Spleen (tissue), 13 donors: ENCODE measurements around the gene COQ5. TPM values are rescaled to one million over a fixed set of nuclear protein-coding genes. Genes with fewer than 3 reads are reported as not detected.

Experiments
- DNase-seq: peaks from one replicate; pipeline ENCODE4 v3.0.0-alpha.2; 2020
- H3K27ac ChIP-seq, 8 donors: fragments of 200-600 bp; sonication (generic) in 7 of 8; 1 replicate in 4 of 8; 2 replicates in 4 of 8; pipeline versions ENCODE4 v1.5.0 to v1.8.0; 2016 to 2021; ENCODE audit warnings: inconsistent platforms in 4 of 8, mild to moderate bottlenecking in 4 of 8, moderate library complexity in 1 of 8
- H3K27me3 ChIP-seq, 7 donors: fragments of 200-600 bp; sonication (generic) in 6 of 7; replicated peaks in 1 of 7; 1 replicate in 4 of 7; 2 replicates in 3 of 7; pipeline versions ENCODE4 v1.5.0 to v1.8.0; 2016 to 2021; ENCODE audit warnings: inconsistent platforms in 3 of 7, mild to moderate bottlenecking in 1 of 7
- H3K36me3 ChIP-seq, 6 donors: fragments of 200-600 bp; sonication (generic) in 5 of 6; 1 replicate in 4 of 6; 2 replicates in 2 of 6; pipeline versions ENCODE4 v1.5.0 to v1.8.0; 2016 to 2021; ENCODE audit warnings: inconsistent platforms in 2 of 6
- H3K4me1 ChIP-seq, 6 donors: fragments of 200-600 bp; sonication (generic) in 5 of 6; 1 replicate in 3 of 6; 2 replicates in 3 of 6; pipeline versions ENCODE4 v1.5.0 to v1.8.0; 2016 to 2021; ENCODE audit warnings: inconsistent platforms in 3 of 6
- H3K4me3 ChIP-seq, 8 donors: fragments of 200-600 bp; sonication (generic) in 7 of 8; 1 replicate in 4 of 8; 2 replicates in 4 of 8; pipeline versions ENCODE4 v1.5.0 to v1.8.0; 2016 to 2021; ENCODE audit warnings: inconsistent platforms in 4 of 8, mild to moderate bottlenecking in 4 of 8, moderate library complexity in 2 of 8
- H3K9me3 ChIP-seq, 8 donors: fragments of 200-600 bp; sonication (generic) in 7 of 8; 1 replicate in 4 of 8; 2 replicates in 4 of 8; pipeline versions ENCODE4 v1.5.0 to v1.8.0; 2016 to 2021; ENCODE audit warnings: inconsistent platforms in 4 of 8
- POLR2A ChIP-seq, 3 donors: fragments of 450-650 bp; IDR thresholded peaks; one replicate each; pipeline ENCODE4 v1.5.1; 2017; ENCODE audit warnings: antibody characterized with exemption in 3 of 3, mild to moderate bottlenecking in 1 of 3
- POLR2AphosphoS5 ChIP-seq, 3 donors: sonication (generic); formaldehyde crosslinking; IDR thresholded peaks; one replicate each; pipeline ENCODE4 v1.5.1; 2017; ENCODE audit warnings: antibody characterized with exemption in 3 of 3
- WGBS, 5 donors: extraction: QIAGEN DNeasy Blood & Tissue Kit in 3 of 5; methylation state at CpG; one replicate each; pipeline versions ENCODE4 v1.1.5 to v1.1.7; 2013 to 2018; 5-methylcytosine and 5-hydroxymethylcytosine counted together
- intact Hi-C: fragments of 100-400 bp; cut with DNase I; formaldehyde crosslinking; loops from one replicate; pipeline ENCODE4 v1.15.0; 2023; ENCODE audit warnings: low total_unique reads
- long read RNA-seq, 2 donors: transcript quantifications; one replicate each; lab custom pipeline, GENCODE V29; 2026
- polyA plus RNA-seq, 3 donors: library from polyadenylated mRNA; stranded (reverse); fragments of 200-250 nt; gene quantifications; one replicate each; pipeline ENCODE4 v1.2.1, GENCODE V29; 2013
- total RNA-seq, 7 donors: library from RNA; depleted of rRNA in 3 of 7; stranded (reverse); fragments of >200 nt in 3 of 7; fragmentation: NEBNext Ultra II Directional in 4 of 7; extraction: Animal tissue kit (Norgen Biotek cat#: 25700) in 4 of 7; gene quantifications; one replicate each; pipeline versions ENCODE4 v1.1.0 to v1.2.1, GENCODE V29; 2016 to 2021
- TF ChIP-seq, protein P1 (sequence below), 11 experiments: fragments of 200-600 bp in 7 of 11; fragments of 450-650 bp in 4 of 11; sonication (generic) in 4 of 11; IDR thresholded peaks in 8 of 11; conservative IDR thresholded peaks in 3 of 11; 1 replicate in 7 of 11; 2 replicates in 4 of 11; pipeline versions ENCODE4 v1.4.0 to v1.8.0; 2016 to 2021; ENCODE audit warnings: antibody characterized with exemption in 11 of 11, inconsistent platforms in 4 of 11, mild to moderate bottlenecking in 1 of 11
- donor health status: healthy with polysubstance abuse.
- donor health status: DM: no; HTN: no; CAD: no; lungs with moderate emphysema.
- donor health status: DM: no; HTN: no; CAD: no.
- donor health status: Bipolar disorder and iron deficiency.
- donor health status: healthy.
- donor health status: DM: no; HTN: no; CAD: no.
- donor health status: DM: yes; HTN: yes; CAD: no.

COQ5 gene, protein sequence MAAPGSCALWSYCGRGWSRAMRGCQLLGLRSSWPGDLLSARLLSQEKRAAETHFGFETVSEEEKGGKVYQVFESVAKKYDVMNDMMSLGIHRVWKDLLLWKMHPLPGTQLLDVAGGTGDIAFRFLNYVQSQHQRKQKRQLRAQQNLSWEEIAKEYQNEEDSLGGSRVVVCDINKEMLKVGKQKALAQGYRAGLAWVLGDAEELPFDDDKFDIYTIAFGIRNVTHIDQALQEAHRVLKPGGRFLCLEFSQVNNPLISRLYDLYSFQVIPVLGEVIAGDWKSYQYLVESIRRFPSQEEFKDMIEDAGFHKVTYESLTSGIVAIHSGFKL
- total RNA-seq (10 to 100 TPM; 18.6 to 24.0 (median 20.2) TPM), polyA plus RNA-seq (10 to 100 TPM; 29.2 to 34.6 (median 32.5) TPM)
- long read RNA-seq, donor 1, transcript COQ5-201 (7 exons, 1,535 nt): major isoform, 9 of 18 reads
- long read RNA-seq, donor 1, partial matches to known transcripts: 9 of 18 reads
- long read RNA-seq, donor 1, other reads (novel, unspliced or antisense): 0 of 18 reads
- long read RNA-seq, donor 2, transcript COQ5-201 (7 exons, 1,535 nt): major isoform, 6 of 15 reads
- long read RNA-seq, donor 2, partial matches to known transcripts: 8 of 15 reads
- long read RNA-seq, donor 2, other reads (novel, unspliced or antisense): 0 of 15 reads

DNA sequence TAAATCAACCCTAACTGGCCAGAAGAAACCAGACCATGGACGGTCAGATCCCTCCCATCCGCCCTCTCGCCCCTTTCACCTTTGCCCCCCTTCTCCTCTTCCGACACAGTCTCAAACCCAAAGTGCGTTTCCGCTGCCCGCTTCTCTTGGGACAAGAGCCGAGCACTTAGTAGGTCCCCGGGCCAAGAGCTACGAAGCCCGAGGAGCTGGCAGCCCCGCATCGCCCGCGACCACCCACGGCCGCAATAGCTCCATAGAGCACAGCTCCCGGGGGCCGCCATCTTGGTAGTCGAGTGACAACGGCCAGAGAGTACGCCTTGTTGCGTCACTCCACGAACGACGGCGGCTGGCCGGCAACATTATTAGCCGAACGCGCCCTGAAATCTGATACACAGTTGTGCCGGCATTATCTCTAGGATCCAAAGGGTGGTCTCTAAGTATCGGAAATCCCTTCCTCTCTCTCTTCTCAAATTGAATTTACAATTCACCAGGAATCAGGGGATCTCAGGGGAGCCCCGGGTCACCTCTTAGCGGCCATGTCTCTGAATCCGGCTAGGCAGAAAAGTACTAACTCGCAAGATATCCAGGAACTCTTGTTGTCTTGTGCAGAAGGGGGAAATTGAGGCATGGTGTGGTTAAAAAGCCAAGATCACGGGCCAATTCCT lies at the start of gene COQ5:
Gene COQ5 (minus strand): TSS at position 298 of the 665 bp plus-strand sequence. CDS start 17 bp downstream, at position 281.
- H3K4me1 ChIP-seq: peaks cover 5 to 52% (median 21%) of the 10 kb centered on the region in 6 donors
- TF ChIP-seq POLR2AphosphoS5 (IDR thresholded peaks at IDR 0.05) (peak; percentile 90 to 91 (median 90)), POLR2A (IDR thresholded peaks at IDR 0.05) (no peak)
- TF ChIP-seq, protein P1, sequence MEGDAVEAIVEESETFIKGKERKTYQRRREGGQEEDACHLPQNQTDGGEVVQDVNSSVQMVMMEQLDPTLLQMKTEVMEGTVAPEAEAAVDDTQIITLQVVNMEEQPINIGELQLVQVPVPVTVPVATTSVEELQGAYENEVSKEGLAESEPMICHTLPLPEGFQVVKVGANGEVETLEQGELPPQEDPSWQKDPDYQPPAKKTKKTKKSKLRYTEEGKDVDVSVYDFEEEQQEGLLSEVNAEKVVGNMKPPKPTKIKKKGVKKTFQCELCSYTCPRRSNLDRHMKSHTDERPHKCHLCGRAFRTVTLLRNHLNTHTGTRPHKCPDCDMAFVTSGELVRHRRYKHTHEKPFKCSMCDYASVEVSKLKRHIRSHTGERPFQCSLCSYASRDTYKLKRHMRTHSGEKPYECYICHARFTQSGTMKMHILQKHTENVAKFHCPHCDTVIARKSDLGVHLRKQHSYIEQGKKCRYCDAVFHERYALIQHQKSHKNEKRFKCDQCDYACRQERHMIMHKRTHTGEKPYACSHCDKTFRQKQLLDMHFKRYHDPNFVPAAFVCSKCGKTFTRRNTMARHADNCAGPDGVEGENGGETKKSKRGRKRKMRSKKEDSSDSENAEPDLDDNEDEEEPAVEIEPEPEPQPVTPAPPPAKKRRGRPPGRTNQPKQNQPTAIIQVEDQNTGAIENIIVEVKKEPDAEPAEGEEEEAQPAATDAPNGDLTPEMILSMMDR (IDR thresholded peaks at IDR 0.05 in 8 of 11, conservative IDR thresholded peaks at IDR 0.05 in 3 of 11): peak in 1 of 11 experiments; percentile 8
- DNase-seq: peak; percentile 98
- no peaks in the 10 kb centered on the region for H3K27me3 ChIP-seq
- peak within 1 kb of the TSS; percentile 91 to 95 (median 93) for H3K27ac ChIP-seq
- 0 to 1% (median 0%) methylated on average over 31 to 38 of the region's 38 CpGs for WGBS, 5 donors
- H3K4me3 ChIP-seq: peak within 1 kb of the TSS; percentile 57 to 80 (median 71)
- intact Hi-C loops: no loop called here
- H3K9me3 ChIP-seq: no peaks in the 10 kb centered on the region
- H3K36me3 ChIP-seq: peaks cover 0 to 9% (median 0%) of the 10 kb centered on the region in 6 donors

DNA sequence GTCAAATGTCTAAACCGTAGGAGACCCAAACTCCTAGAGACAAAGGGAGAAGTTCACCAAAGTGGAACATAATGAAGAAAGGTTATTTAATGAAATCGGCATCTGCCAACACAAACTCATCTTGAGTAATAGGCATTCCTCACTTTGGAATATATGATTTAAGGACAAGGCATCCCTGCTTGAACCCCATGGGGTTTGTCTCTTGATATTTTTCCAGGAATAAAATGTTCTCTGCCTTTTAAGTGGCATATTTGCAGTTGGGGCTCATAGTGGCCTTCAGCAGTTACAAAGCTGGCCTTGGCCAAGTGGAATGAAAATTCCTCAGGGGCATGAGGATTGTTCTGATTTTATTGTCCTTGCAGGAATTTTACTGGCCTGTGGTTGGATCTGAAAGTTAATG lies 45.1 kb upstream of the COQ5 start:
- 76 to 87% (median 82%) methylated on average over 2 of the region's 2 CpGs for WGBS, 5 donors
- H3K27ac ChIP-seq: peak overlapping the region in 2 of 8 donors; percentile 24 to 51

DNA sequence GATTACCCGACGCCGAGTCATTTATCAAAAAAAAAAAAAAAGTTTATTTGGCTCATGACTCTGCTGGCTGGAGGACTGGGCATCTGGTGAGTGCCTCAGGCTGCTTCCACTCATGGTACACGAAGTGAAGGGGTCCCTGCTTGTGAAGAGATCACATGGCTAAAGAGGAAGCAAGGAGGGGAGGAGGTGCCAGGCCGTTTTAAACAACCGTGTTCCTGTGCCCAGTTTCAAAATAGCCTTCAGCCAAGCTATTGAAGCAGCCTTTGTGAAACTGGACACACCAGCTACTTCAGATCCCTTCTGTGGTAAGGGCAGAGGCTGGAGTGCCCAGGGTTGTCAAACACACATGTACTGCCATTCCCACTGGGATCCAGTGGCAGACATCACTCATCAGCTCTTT lies 44.6 kb upstream of the COQ5 start:
- Histone ChIP-seq H3K36me3 (peaks cover 2 to 100% (median 100%) of the 10 kb centered on the region in 6 donors), H3K4me3 (no peak overlapping the region), H3K4me1 (peaks cover 0 to 11% (median 3%) of the 10 kb centered on the region in 6 donors), H3K9me3 (no peaks in the 10 kb centered on the region), H3K27me3 (no peaks in the 10 kb centered on the region), H3K27ac (peak overlapping the region in 2 of 8 donors; percentile 24 to 51)
- TF ChIP-seq POLR2AphosphoS5 (IDR thresholded peaks at IDR 0.05): peak in 1 of 3 donors; percentile 17
- no peak for TF ChIP-seq POLR2A (IDR thresholded peaks at IDR 0.05)
- WGBS, 5 donors: 59 to 74% (median 68%) methylated on average over 6 of the region's 6 CpGs
- intact Hi-C loops: no loop called here
- no peak for DNase-seq

More for the DNA sequence above, 45.1 kb upstream of the COQ5 start:
- Histone ChIP-seq H3K4me1 (peaks cover 0 to 11% (median 3%) of the 10 kb centered on the region in 6 donors), H3K9me3 (no peaks in the 10 kb centered on the region), H3K36me3 (peaks cover 2 to 100% (median 100%) of the 10 kb centered on the region in 6 donors), H3K4me3 (no peak overlapping the region), H3K27me3 (no peaks in the 10 kb centered on the region)
- TF ChIP-seq POLR2A (IDR thresholded peaks at IDR 0.05): no peak
- TF ChIP-seq, protein P1 (IDR thresholded peaks at IDR 0.05 in 8 of 11, conservative IDR thresholded peaks at IDR 0.05 in 3 of 11): no peak
- no peak for TF ChIP-seq POLR2AphosphoS5 (IDR thresholded peaks at IDR 0.05)
- intact Hi-C loops: no loop called here
- DNase-seq: no peak

DNA sequence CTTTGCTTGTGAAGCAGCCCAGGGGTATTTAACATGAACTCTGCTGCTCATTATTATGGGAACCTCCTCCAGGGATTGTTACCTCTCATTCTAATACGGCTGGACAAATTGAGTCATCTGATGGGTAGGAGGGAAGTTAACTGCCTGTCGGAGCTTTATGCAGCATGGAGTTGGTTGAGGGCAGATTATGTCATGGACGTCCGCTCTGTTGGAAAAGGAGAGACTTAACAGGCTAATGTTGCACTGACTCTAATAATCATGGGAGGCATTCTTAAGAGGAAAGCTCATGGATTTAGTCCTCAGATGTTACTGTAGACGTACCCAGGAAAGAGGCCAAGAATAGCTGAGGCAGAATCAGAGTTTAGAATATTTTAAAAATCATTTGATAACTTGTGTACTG lies 42.3 kb upstream of the COQ5 start:
- H3K27me3 ChIP-seq: no peaks in the 10 kb centered on the region
- intact Hi-C loops: no loop called here
- peaks cover 0 to 100% (median 99%) of the 10 kb centered on the region in 6 donors for H3K36me3 ChIP-seq
- H3K4me3 ChIP-seq: no peak overlapping the region
- no peak overlapping the region for H3K27ac ChIP-seq
- WGBS, 5 donors: 80 to 86% (median 84%) methylated on average over 5 of the region's 5 CpGs
- no peaks in the 10 kb centered on the region for H3K9me3 ChIP-seq
- peaks cover 0 to 8% (median under 1%) of the 10 kb centered on the region in 6 donors for H3K4me1 ChIP-seq
- no peak for DNase-seq
- TF ChIP-seq POLR2AphosphoS5 (IDR thresholded peaks at IDR 0.05) (no peak), POLR2A (IDR thresholded peaks at IDR 0.05) (no peak)
